ENCODE data around the gene LMCD1. TPM values are rescaled to one million over a fixed set of nuclear protein-coding genes. Genes with fewer than 3 reads are reported as not detected.

The LMCD1 gene
- total RNA-seq, 1 donor: 95.0 TPM

DNA sequence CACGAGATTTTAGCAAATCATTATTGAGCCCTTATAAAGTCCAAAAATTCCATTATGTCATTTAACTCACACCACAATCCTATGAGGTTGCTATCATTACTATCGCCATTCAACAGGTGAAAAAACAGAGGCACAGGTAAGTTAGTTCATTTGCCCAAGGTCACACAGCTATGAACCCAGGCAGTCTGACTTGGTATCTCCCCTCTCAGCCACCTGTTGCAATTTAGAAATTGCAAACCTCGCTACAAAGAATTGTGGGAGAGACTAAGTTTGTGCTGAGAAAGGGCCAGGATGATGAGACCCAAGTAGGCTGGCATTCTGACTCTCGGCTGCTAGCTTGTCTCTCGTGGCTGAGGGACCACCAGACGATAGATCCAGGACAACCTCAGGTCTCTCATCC is 57.7 kb downstream of the LMCD1 start:
- TF ChIP-seq, protein P1, sequence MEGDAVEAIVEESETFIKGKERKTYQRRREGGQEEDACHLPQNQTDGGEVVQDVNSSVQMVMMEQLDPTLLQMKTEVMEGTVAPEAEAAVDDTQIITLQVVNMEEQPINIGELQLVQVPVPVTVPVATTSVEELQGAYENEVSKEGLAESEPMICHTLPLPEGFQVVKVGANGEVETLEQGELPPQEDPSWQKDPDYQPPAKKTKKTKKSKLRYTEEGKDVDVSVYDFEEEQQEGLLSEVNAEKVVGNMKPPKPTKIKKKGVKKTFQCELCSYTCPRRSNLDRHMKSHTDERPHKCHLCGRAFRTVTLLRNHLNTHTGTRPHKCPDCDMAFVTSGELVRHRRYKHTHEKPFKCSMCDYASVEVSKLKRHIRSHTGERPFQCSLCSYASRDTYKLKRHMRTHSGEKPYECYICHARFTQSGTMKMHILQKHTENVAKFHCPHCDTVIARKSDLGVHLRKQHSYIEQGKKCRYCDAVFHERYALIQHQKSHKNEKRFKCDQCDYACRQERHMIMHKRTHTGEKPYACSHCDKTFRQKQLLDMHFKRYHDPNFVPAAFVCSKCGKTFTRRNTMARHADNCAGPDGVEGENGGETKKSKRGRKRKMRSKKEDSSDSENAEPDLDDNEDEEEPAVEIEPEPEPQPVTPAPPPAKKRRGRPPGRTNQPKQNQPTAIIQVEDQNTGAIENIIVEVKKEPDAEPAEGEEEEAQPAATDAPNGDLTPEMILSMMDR (IDR thresholded peaks at IDR 0.05; ENCODE audit: insufficient read depth, low read depth, low read length): no peak
- DNase-seq (ENCODE audit: low read depth): no peak
- H3K4me3 ChIP-seq (ENCODE audit: low read depth, low read length): no peak overlapping the region

DNA sequence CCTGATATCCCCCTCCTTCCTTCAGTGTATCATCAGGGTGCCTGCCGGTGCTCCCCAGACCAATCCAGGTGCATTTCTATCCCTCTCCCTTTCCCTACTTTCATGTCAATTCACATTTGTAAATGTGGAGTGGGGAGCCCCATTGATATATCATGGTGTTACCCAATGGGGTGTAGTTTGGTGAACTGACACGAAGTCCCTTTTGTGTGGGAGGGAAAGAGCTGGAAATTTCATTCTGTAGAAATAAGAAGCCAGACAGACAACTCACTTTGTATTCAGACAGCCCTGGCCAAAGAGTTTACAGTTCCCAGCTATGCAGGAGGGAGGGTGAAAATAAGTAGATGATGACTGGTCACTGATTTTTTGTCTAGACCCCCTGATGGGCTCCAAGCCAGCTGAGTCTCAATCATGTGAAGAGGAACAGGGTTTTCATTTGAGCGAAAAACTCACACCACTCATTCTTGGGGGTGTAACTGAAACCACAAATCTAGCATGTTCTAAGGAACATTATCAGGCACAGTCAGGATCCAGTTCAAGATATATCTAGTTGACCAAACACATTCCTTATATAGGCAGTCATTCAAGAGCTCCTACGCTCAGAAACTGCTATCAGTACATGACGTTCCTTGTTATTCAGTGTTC is 58.9 kb downstream of the LMCD1 start:
- TF ChIP-seq, protein P1 (IDR thresholded peaks at IDR 0.05; ENCODE audit: insufficient read depth, low read depth, low read length): no peak
- H3K4me3 ChIP-seq (ENCODE audit: low read depth, low read length): no peak overlapping the region
- DNase-seq (ENCODE audit: low read depth): peak; percentile 94

DNA sequence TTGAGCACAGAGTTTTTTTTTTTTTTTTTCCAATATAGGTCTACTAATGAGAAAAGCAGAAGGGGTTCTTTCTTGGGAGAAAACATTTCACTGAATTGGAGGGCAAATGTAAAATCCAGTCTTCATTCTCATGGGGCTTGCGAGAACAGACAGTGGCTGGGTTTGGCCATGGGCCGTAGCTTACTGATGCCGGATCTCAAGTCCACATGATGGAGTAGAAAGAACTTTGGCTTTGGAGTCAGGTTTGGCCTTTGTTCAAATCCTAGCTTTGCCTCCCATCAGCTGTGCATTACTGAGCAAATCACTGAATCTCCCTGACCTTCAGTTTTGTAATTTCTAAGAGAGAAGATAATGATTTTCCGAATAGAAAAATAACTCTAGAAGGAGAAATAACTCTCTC is 59.7 kb downstream of the LMCD1 start:
- no peak for DNase-seq (ENCODE audit: low read depth)
- TF ChIP-seq, protein P1 (IDR thresholded peaks at IDR 0.05; ENCODE audit: insufficient read depth, low read depth, low read length): no peak
- H3K4me3 ChIP-seq (ENCODE audit: low read depth, low read length): no peak overlapping the region

DNA sequence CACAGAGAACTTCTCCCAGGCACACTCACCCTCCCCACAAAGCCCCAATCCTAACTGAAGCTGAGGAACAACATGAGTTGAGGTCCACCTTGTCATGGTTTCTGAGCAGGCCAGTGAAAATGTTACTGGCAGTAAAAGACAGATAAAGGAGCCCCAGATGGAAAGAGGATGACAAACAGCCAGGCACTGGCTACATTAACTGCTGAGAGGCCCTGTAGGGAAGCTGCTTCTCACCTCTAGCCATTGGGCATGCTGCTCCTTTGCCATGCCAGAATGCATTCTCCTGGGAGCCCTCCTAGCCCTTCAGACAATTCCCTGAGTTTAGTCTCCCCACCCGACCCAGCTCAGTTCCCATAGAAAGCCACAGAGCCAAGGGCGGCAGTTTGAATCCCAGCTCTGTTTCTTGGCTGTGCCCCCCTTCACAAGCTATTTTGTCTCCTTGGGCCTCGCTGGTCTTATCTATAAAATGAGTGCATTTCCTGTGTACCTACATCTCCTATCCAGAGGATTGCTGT is 60.5 kb downstream of the LMCD1 start:
- no peak for DNase-seq (ENCODE audit: low read depth)
- H3K4me3 ChIP-seq (ENCODE audit: low read depth, low read length): no peak overlapping the region
- TF ChIP-seq, protein P1 (IDR thresholded peaks at IDR 0.05; ENCODE audit: insufficient read depth, low read depth, low read length): no peak

DNA sequence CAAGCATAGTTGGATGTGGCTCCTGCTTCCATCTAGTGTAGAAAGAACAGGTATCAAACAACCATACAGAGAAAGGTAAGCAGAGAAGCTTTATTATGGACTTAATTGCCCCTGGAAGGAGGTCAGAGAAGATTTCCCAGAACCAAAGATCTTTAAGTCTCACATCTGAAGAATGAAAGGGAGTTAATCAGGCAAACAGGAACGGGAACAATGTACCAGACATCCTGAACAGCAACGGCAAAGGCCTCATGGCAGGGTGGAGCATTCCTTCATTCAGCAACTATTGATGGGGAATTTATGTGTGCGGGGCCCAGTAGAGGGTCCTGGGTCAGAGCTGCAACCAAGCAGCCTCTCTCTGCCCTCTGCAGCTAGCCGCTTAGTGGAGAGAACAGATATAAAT is 61.5 kb downstream of the LMCD1 start:
- no peak overlapping the region for H3K4me3 ChIP-seq (ENCODE audit: low read depth, low read length)
- DNase-seq (ENCODE audit: low read depth): no peak
- TF ChIP-seq, protein P1 (IDR thresholded peaks at IDR 0.05; ENCODE audit: insufficient read depth, low read depth, low read length): no peak

DNA sequence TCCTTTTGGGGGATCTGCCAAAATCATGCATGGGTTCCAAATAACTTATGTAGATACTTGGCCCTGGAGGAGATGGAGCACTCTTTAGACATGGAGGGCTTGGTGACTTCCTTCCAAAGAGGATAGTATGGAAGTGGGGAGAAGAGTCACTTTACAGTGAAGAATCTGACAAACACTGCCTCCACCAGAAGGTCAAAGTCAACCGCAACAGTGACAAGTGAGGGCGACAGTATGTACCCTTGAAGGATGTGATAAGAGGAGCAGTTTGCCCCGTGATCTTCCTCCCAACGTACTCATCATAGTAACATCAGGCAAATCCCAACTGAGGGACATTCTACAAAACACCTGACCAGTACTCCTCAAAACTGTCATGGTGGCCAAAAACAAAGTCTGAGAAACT is 62.0 kb downstream of the LMCD1 start:
- TF ChIP-seq, protein P1 (IDR thresholded peaks at IDR 0.05; ENCODE audit: insufficient read depth, low read depth, low read length): no peak
- H3K4me3 ChIP-seq (ENCODE audit: low read depth, low read length): no peak overlapping the region
- DNase-seq (ENCODE audit: low read depth): no peak

DNA sequence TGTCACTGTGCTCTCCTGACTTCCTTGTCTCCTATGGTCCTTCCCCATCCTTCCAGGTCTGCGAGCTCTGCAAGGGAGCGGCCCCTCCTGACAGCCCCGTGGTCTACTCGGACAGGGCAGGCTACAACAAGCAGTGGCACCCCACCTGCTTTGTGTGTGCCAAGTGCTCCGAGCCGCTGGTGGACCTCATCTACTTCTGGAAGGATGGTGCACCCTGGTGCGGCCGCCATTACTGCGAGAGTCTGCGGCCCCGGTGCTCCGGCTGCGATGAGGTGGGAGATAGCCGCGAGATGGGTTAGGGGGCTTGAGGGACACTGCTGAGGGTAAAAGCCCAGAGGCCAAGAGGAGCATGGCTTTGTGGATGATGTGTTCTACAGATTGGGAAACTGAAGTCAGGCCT is 63.8 kb downstream of the LMCD1 start:
- H3K4me3 ChIP-seq (ENCODE audit: low read depth, low read length): no peak overlapping the region
- no peak for DNase-seq (ENCODE audit: low read depth)
- TF ChIP-seq, protein P1 (IDR thresholded peaks at IDR 0.05; ENCODE audit: insufficient read depth, low read depth, low read length): no peak

Data from fibroblast of villous mesenchyme (primary cell).